NCI-H460 (cell line): ENCODE results near the gene HSD3B1. TPM values are rescaled to one million over a fixed set of nuclear protein-coding genes. Genes with fewer than 3 reads are reported as not detected.
"Not testable (repeated sequence)": the region's sequence is repeated elsewhere in the genome, so short reads cannot be mapped to it uniquely, and the experiment has no call there.

ENCODE experiments used
- DNase-seq: peaks from one replicate; pipeline ENCODE4 v3.0.0-alpha.2; 2016; ENCODE audit warnings: low read depth; ENCODE audit errors: extremely low read depth
- total RNA-seq: library from RNA; depleted of rRNA; stranded (reverse); fragments of >200 nt; shearing (Covaris generic); gene quantifications from 2 replicates; pipeline ENCODE4 v1.2.3, GENCODE V29; 2014; rRNA removed

The HSD3B1 gene
- total RNA-seq, 1 experiment from 2014 or later: not detected

DNA sequence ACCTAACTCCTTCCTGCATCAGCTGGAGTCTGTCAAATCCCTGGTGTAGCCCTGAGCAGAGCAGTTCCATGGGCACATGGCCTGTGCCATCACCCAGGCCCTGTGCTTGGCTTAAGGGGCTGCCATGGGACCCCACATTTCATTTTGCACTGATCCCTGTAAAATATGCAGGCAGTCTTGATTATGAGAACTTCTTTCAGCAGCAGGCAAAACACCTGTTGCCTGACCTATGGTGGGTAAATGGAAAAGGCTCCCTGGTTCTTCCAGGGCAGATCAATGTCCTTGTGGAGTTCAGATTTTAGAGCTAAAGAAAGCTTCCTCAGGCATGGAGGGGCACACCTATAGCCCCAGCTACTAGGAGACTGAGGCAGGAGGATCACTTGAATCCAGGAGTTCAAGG lies 44.2 kb downstream of the HSD3B1 start:
- no peak for DNase-seq

DNA sequence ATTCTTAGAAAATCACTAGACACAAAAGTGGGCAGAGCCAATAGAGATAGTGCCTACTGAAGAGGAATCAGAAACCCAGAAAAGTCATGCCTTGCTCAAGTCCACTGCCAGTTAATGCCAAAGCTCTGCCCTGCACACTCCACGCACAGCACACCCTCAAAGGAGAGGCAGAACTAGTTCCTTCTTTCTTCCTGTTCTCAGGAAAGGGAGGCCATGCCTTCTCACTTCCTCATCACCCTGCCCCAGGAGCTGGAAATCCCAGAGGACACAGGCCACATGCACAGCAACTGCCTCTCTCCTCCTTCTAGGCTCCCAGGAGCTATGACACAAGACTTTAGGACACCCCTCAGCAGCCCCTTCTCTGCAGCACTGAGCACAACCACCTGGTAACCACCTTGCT lies 45.6 kb downstream of the HSD3B1 start:
- not testable (repeated sequence) for DNase-seq

DNA sequence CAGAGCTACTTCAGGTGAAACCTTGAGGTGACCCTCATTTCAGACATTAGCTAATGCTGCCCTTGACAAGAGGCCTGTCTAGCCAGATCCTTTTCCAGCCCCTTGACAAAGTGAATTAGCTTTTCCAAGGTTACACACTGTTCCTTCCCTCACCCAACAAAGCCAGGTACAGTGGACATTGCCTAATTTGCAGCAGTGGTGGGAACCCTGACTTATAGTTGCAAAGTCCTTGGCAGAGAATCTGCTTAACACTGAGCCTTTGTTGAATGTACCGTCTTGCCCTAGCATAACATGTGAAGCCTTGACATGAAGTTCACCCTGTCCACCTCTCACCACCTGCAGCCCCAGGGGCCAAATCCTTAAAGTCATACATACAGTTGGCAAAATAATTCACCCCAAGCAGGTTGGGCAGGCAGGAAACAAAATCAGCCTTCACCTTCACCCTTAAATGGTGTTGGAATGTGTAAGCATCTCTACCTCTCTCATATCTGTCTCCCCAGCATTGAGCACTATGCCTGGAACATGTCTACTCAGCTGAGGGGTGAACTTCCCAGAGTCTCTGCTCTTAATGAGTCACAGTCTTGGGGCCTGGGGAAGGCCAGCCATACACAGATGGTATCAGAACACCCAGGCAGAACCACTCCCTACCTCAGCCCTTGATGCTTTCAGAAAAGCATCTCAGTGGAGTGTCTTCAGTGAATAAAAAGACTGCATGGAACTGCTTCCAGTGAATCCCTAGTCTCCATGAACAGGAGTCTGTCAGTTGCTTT lies 46.5 kb downstream of the HSD3B1 start:
- not testable (repeated sequence) for DNase-seq

DNA sequence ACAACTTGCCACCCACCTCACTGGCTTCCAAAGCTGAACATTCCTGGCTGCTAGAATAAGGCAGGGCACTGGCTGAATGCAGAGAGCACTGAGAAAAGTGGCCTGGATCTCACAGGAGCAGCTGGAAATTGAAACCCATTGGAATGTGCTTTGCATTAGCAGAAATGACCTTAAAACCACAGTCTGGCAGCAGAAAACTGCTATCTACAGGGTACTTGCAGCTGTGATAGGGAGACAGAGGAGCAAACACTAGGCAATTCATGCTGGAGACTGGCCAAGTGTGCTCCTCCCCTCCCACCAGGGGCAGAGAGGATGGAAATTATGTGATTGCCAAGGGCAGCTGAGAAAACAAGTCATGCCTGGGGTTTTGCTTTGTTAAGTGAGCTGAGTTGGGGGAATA lies 47.2 kb downstream of the HSD3B1 start:
- no peak for DNase-seq

DNA sequence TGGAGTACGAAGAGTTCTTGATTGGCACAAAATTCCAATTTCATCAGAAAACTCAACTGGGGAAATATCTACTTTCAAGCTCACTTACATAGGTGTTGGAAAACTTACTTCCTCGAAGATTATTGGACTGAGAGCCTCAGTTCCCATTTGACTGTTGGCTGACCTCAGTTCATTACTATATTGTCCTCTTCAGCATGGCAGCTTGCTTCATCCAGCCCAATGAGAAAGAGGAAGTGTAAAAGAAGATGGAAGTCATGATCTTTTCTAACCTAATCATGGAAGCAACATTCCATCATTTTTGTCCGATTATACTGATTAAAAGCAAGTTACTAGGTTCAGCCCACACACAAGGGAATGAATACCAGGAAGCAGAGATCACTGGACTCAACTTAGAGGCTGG lies 49.4 kb downstream of the HSD3B1 start:
- no peak for DNase-seq

DNA sequence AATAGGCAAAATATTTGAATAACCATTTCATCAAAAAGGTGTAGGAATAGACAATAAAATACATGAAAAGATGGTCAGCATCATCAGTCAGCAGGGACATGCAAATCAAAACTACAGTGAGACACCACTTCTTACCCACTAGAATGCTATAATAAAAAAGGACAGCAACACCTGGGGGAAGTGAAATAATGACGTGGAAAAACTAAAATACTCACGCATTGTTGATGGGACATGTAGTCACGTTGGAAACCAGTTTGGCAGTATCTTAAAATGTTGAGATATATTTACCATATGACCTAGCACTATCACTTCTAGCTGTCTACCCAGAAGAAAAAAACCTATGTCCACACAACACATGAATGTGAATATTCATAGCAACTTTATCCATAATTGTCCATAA lies 53.4 kb downstream of the HSD3B1 start:
- DNase-seq: not testable (repeated sequence)

DNA sequence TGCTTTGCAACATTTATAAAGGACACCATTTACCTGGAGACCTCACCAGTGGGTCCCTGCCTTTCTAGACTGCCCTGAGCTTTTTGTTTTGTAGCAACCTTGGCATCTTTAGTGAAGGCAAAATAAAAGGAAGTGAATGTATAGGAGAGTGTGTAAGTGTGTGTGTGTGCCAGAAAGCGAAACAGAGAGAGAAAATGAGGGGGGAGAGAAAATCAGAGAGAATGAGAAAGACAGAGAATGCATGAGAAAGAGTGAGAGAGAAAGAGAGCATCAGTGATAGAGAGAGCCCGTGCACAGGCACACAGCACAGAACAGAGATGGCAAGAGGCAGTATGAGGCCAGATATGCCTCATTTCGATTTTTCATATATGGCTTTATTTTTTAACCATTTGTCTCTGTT lies 57.5 kb downstream of the HSD3B1 start:
- no peak for DNase-seq

Other genes starting within 250 kb of the HSD3B1 start
- not detected in 2 replicates for gene HAO2, start 138.4 kb upstream of the HSD3B1 start, total RNA-seq
- gene HSD3B2, start 92.1 kb upstream of the HSD3B1 start, total RNA-seq: not detected in 2 replicates
- 1.8 and 3.2 TPM in 2 replicates for gene ZNF697, start 141.1 kb downstream of the HSD3B1 start, total RNA-seq
- gene PHGDH, start 204.7 kb downstream of the HSD3B1 start, total RNA-seq: 194 and 236 TPM in 2 replicates